Measurements from ENCODE around the gene LOXL1. TPM values are rescaled to one million over a fixed set of nuclear protein-coding genes. Genes with fewer than 3 reads are reported as not detected.

Gene LOXL1
- total and polyA plus RNA-seq, 9 of the 15 experiments (the other 6 are each of a cell fraction or from before 2014, with no cell fraction given) = 0.14 TPM; not detected in 8

DNA sequence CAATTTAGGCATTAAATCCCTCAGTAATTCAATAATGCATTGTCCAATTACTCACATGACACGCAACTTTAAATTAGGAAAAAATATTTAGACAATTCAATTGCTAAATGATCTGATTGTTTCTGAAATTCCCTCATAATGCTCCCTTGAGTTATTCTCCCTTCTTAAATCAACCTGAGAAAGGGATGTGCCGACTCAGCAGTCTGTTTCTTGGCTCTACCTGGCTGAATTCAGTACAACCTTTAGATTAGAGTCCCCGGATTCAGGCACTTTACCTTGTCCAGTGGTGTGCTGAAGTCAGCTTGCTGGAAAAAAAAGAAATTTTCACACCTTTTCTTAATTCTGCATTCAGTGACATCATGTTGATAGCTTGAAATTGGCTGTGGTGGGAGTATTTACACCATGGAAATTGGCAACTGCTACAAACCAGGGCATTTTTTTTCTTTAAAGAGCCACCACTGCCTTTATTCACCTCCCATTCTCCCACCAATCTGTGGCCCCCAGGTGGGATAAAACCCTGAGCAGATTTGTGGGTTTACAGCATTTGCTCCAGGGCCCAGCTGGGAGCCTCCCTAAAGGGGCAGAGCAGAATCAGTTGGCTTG is 20.9 kb upstream of the LOXL1 start:
- no peak overlapping the region for H3K4me2 ChIP-seq (ENCODE audit: insufficient read depth, low read length)
- in situ Hi-C loops (cut with MboI) (no loop called here), intact Hi-C loops (cut with micrococcal nuclease) (loop anchor here (5.0 kb wide), 1 partner anchor 193 kb away; no protein-coding TSS in a partner anchor)
- H3K4me3 ChIP-seq = no peak overlapping the region
- peaks cover 4 to 53% of the 10 kb centered on the region in 2 experiments; a peak in 4 of 5 replicates for H3K27me3 ChIP-seq (ENCODE audit: control insufficient read depth in 2 of 2, insufficient read depth in 2 of 2, low read length in 2 of 2)
- no peak for TF ChIP-seq ZNF124 (CRISPR knock-in tag; IDR thresholded peaks at IDR 0.05)
- no peak for TF ChIP-seq SRSF3 (IDR thresholded peaks at IDR 0.05; ENCODE audit: insufficient read depth, low read length)
- no peak for TF ChIP-seq ZNF232 (CRISPR knock-in tag; IDR thresholded peaks at IDR 0.05)
- TF ChIP-seq TAL1 (IDR thresholded peaks at IDR 0.05) = no peak
- peak; percentile 31; the same call in 1 of the 2 replicates for TF ChIP-seq C11orf30 (IDR thresholded peaks at IDR 0.05; ENCODE audit: low read depth)
- TF ChIP-seq, protein P1, sequence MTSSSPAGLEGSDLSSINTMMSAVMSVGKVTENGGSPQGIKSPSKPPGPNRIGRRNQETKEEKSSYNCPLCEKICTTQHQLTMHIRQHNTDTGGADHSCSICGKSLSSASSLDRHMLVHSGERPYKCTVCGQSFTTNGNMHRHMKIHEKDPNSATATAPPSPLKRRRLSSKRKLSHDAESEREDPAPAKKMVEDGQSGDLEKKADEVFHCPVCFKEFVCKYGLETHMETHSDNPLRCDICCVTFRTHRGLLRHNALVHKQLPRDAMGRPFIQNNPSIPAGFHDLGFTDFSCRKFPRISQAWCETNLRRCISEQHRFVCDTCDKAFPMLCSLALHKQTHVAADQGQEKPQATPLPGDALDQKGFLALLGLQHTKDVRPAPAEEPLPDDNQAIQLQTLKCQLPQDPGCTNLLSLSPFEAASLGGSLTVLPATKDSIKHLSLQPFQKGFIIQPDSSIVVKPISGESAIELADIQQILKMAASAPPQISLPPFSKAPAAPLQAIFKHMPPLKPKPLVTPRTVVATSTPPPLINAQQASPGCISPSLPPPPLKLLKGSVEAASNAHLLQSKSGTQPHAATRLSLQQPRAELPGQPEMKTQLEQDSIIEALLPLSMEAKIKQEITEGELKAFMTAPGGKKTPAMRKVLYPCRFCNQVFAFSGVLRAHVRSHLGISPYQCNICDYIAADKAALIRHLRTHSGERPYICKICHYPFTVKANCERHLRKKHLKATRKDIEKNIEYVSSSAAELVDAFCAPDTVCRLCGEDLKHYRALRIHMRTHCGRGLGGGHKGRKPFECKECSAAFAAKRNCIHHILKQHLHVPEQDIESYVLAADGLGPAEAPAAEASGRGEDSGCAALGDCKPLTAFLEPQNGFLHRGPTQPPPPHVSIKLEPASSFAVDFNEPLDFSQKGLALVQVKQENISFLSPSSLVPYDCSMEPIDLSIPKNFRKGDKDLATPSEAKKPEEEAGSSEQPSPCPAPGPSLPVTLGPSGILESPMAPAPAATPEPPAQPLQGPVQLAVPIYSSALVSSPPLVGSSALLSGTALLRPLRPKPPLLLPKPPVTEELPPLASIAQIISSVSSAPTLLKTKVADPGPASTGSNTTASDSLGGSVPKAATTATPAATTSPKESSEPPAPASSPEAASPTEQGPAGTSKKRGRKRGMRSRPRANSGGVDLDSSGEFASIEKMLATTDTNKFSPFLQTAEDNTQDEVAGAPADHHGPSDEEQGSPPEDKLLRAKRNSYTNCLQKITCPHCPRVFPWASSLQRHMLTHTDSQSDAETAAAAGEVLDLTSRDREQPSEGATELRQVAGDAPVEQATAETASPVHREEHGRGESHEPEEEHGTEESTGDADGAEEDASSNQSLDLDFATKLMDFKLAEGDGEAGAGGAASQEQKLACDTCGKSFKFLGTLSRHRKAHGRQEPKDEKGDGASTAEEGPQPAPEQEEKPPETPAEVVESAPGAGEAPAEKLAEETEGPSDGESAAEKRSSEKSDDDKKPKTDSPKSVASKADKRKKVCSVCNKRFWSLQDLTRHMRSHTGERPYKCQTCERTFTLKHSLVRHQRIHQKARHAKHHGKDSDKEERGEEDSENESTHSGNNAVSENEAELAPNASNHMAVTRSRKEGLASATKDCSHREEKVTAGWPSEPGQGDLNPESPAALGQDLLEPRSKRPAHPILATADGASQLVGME (CRISPR knock-in tag; IDR thresholded peaks at IDR 0.05) = no peak
- peak; percentile 34; the same call in 1 of the 2 replicates for TF ChIP-seq MAFK (IDR thresholded peaks at IDR 0.05; ENCODE audit: low read length)
- peak; percentile 27; the same call in 1 of the 2 replicates for TF ChIP-seq MAFF (IDR thresholded peaks at IDR 0.05; ENCODE audit: low read length)
- TF ChIP-seq ZNF316 (IDR thresholded peaks at IDR 0.05) = peak; percentile 50
- no peak for TF ChIP-seq KDM4B (IDR thresholded peaks at IDR 0.05; ENCODE audit: borderline replicate concordance in 2 of 2, low read depth in 1 of 2)
- CTCF ChIA-PET (ENCODE audit: low intra/inter-chr PET ratio) = no interaction called here
- H3K9me1 ChIP-seq (ENCODE audit: control insufficient read depth, insufficient read depth, low read length) = no peaks in the 10 kb centered on the region
- H3K79me2 ChIP-seq (ENCODE audit: control insufficient read depth, insufficient read depth, low read length) = no peaks in the 10 kb centered on the region
- FAIRE-seq (no peak), DNase-seq (ENCODE audit: extremely low read depth in 1 of 4, low spot score in 3 of 4) (no peak), ATAC-seq (no peak)
- H2AFZ ChIP-seq (ENCODE audit: low read depth, low read length) = no peak overlapping the region
- no peak overlapping the region for H3K9ac ChIP-seq (ENCODE audit: insufficient read depth in 1 of 2, low read depth in 2 of 2, low read length in 2 of 2)
- WGBS (ENCODE audit: insufficient coverage, low coverage, missing lambda C conversion rate) = 0% methylated on average over 3 of the region's 3 CpGs
- POLR2A ChIA-PET = interaction anchor here (1.1 to 1.7 kb wide), 2 partner anchors 17 to 18 kb away, joined by 3 to 7 read pairs; no protein-coding TSS in a partner anchor
- peaks cover 4% of the 10 kb centered on the region; the same call in 1 of the 2 replicates for H4K20me1 ChIP-seq (replicated peaks; ENCODE audit: control insufficient read depth, insufficient read depth, low read length)
- H3K27ac ChIP-seq (ENCODE audit: extremely low read depth, low read depth, low read length) = no peak overlapping the region
- no peaks in the 10 kb centered on the region for H3K4me1 ChIP-seq (replicated peaks in 1 of 2; ENCODE audit: control insufficient read depth in 2 of 2, insufficient read depth in 2 of 2, low read length in 2 of 2)
- H3K9me3 ChIP-seq (replicated peaks; ENCODE audit: control insufficient read depth, insufficient read depth, low read depth, low read length) = no peaks in the 10 kb centered on the region
- BruUV-seq (replicated peaks) = no TSS peak
- H3K36me3 ChIP-seq (ENCODE audit: control insufficient read depth, insufficient read depth, low read length) = no peaks in the 10 kb centered on the region

Data from K562 (cell line).